Stimulated activated CD8-positive, alpha-beta memory T cell treated with anti-CD3 and anti-CD28 coated beads, Interleukin-4, amount 100 ng/mL, for 4 hours (primary cell): ENCODE measurements around the gene HES5.

Experiments
- DNase-seq, 2 donors: peaks; one replicate each; pipeline ENCODE4 v3.0.0-alpha.2; 2020; ENCODE audit warnings: low read depth in 2 of 2, low spot score in 1 of 2

HES5 gene

GRCh38 chr1:2516124-2516523, 13.9 kb downstream of the HES5 start:
- DNase-seq = no peak

DNA sequence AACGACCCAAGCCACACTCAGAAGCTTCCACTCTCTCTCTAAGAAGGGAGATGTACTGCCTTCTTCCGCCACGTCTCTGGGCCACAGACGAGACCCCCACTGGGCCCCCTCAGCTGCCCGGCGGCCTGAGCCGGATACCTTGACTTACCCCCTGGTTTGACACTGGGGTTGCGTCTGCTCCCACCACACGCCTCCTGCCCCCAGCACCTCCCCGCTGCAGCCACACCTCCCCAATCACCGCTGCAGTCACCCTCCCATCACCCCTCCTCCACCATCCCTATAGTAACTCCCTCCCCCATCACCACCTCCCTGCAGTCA, 14.3 kb downstream of the HES5 start:
- no peak for DNase-seq

DNA sequence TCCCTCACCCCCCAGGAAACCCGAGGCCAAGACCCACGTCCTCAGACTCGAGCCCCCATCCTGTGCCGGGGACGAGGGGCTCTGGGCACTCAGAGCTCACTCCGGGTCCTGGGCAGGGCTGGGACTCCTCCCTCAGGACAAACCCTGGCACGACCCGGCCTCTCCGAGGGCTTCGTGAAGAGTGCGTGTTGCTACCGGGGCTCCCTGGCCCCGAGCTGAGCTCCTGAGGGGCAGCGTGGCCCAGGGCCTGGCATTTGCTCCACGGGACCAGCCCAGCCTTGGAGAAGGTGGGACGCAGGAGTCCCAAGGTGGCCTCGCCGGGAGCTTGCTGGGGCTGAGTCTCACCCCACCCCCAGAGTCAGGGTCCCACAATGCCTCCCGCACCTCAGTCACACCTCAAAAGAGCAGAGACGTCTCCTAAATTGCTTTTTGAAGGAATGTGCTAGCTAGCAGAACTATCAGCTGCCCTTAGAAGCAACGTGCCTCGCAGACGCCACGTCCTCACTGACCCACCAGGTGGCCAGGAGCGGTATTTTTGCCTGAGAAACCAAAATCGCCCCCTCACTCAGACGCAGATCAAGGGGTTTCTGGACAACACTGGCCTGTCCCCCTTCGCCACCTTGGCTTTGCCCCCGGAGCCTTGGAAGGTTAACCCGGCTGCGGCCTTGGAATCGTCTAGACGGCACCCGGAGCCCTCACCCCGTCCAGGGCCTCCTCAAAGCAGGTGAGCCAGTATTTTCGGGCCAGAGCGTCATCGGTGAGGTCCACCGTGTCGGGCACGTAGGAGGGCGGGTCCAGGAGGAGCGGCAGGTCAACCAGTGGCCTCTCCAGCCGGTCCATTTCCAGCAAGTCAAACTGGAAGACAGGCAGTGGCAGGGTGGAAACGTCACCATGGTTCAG, 14.9 kb downstream of the HES5 start:
- no peak for DNase-seq

- DNase-seq = no peak
Observed at GRCh38 chr1:2513939-2514652, 16.0 kb downstream of the HES5 start.

DNA sequence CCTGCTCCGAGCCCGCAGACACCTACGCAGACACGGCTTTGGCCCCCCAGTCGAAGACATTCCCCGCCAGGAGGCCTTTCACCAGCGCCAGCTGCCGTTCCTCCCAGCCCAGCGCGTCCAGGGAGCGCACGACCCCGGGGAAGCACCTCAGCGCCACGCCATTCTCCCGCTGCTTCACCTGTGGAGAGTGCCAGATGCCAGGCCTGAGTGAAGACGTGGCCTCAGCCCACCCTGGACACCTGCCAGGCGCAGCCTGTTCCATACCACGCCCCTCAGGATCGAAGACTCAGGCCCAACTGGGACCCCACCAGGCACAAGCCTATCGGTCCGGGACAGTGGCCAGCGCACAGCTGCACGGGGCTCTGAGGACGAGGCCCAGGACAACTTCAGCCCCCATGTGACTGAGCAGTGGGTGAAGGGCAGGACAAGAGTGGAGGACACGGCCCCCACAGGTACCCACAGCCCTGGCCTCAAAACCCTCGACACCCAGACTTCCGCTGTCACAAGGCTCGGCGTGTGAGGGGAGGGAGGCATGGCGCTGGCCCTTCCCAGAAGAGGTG, 17.1 kb downstream of the HES5 start:
- no peak for DNase-seq

GRCh38 chr1:2510366-2511155, 19.5 kb downstream of the HES5 start:
- no peak for DNase-seq

DNA sequence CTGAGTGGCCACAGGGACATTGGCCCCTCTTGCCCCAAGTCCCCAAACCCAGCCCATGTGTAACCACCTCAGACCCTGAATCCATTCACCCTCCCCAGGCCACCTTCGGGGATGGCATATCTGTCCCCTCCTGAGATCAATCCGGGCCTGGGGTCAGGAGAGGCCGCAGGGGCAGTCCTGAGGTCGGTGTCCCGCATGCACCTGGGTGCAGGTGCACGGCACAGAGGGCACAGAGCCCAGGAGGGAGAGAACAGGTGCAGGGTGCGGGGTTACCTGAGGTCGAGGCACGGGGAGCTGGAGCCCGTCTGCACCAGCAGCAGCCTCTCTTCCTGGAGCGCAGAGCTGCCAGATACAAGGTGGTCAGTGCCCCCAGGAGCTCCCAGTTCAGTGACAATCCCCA, 20.5 kb downstream of the HES5 start:
- no peak for DNase-seq

DNA sequence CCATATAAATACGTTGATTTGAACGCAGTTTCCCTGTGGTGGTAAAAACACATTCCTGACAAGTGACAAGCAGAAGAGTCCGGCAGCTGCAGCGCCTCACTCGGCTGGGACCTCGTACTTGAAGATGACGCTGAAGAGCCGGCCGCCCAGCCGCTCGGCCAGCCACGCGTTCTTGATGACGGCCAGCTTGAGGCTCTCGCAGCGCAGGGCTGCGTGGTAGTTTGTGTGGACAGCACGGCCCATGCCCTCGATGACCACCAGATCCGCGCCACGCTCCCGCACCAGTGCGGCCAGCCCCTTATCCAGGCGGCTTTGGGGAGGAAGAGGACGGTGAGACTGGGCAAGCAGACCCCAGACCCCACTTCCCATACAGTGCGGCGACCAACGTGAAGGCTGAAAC, 21.3 kb downstream of the HES5 start:
- DNase-seq = no peak

- no peak for DNase-seq
Observed at GRCh38 chr1:2508180-2508579, 21.9 kb downstream of the HES5 start.

- no peak for DNase-seq
Observed at GRCh38 chr1:2507744-2508155, 22.3 kb downstream of the HES5 start.

DNA sequence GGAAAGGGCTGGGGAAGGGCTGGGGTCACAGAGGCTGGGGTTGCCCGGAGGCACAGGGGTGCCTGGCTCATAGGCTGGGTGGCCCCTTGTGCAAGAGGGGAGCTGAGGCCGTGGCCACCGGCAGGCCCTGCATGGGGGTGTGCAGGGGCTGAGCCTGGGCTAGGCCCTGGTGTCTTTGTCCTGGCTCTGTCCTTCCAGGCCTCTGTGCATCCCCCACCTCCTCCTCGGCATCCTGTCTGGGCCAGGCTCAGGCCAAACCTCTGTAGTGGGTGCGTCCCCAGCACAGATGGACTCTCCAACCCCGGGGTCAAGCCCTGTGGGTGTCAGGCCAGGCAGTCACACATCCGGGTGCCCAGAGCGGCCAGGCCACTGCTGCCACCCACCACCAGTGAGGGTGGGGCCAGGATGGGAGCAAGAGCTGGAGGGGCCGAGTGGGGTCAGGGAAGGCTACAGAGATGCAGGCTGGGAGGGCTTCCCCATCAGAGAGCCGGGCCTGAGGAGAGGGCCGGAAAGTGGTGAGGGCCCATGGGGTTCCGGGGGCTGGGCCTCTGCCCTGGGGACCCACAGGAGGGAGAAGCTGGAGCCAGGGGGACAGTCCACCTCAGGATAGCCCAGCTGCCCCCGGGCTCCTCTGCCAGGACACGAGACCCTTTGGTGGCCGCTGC, 23.0 kb downstream of the HES5 start:
- DNase-seq = no peak

DNA sequence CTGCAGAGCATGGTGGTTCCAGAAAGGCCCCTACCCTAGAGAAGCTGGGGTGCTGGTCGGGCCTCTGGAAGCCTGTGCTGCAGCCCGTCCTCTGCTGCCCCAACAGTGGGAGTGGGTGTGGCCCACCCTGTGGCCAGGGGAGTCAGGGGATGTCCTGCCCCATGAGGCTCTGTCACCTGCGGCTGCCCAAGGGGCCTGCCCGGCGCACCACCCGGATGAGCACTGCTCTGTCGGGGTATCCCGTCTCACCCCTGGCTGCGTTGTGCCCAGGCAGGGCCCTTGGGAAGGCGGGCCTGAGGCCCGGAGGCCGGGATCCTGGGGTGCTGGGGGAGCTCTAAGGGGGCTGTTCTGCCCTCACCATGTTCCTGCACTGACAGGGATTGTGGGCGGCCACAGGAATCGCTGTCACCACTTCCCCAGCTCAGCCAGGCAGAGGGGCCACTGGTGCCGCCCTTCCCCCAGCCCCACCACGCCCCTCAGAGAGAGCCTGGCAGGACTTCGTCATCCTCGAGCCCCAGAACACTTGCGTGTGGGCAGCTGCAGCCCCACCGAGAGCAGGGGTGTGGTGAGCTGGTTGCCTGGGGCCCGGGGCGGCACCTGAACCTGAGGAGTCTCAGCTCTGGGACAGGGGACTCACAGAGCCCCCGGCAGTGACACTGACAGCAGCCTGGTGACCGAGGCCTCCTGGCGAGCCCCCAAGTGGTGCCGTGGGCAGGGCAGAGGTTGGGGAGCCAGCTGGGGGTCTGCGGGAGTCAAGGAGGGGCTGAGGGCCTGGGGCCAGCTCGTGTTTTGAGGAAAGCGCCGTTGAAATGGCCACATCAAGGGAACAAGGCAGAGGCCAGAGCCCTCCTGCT, 23.8 kb downstream of the HES5 start:
- DNase-seq = no peak

DNA sequence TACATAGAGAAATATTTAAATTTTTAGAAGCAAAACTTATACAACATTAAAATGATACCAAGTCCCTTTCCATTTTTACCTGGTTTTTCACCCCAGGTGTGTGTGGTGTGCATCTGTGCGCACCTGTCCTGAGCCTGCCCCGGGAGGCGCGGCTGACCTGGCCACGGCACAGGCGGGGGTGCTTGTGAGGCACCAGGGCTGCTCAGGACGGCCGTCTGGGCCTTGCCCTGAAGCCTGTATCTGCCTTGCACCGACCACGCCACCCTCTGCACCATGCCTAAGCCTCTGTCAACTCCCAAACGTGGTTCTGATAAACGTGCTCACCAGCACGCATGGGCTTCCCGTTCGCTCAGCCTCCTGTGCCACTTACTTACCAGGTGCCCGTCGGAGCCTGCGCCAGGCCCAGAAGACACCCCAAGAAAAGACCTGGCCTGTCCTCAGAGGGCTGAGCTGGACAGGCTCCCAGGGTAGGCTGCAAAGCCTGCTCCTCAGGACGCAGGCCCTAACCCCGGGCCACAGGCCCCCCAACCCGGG, 24.5 kb downstream of the HES5 start:
- DNase-seq = no peak

DNA sequence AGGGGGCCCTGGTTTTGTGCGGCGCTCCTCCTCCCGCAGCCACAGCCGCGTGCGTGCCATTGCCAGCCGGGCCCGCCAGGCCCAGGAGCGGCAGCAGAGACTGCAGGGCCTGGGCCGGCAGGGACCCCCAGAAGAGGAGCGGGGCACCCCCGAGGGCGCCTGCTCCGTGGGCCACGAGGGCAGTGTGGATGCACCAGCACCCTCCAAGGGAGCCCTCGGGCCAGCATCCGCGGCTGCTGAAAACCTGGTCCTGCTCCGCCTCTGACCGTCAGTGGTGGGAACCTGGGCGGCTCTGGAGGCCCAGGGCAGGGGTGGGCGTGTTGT, 25.2 kb downstream of the HES5 start:
- DNase-seq = no peak

DNA sequence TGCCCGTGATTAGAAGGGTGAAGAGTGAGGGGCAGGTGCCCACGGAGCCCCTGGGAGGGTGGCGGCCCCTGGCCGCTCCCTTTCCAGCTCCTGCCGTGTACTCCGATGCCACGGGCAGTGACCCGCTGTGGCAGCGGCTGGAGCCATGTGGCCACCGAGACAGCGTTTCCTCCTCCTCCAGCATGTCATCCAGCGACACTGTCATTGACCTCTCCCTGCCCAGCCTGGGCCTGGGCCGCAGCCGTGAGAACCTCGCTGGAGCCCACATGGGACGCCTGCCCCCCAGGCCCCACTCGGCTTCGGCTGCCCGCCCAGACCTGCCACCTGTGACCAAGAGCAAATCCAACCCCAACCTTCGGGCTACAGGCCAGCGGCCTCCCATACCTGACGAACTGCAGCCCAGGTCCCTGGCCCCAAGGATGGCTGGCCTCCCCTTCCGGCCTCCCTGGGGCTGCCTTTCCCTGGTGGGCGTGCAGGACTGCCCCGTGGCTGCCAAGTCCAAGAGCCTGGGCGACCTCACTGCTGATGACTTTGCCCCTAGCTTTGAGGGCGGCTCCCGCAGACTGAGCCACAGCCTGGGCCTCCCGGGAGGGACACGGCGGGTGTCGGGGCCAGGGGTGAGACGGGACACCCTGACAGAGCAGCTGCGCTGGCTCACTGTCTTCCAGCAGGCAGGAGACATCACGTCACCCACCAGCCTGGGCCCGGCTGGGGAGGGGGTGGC, 25.7 kb downstream of the HES5 start:
- no peak for DNase-seq

DNA sequence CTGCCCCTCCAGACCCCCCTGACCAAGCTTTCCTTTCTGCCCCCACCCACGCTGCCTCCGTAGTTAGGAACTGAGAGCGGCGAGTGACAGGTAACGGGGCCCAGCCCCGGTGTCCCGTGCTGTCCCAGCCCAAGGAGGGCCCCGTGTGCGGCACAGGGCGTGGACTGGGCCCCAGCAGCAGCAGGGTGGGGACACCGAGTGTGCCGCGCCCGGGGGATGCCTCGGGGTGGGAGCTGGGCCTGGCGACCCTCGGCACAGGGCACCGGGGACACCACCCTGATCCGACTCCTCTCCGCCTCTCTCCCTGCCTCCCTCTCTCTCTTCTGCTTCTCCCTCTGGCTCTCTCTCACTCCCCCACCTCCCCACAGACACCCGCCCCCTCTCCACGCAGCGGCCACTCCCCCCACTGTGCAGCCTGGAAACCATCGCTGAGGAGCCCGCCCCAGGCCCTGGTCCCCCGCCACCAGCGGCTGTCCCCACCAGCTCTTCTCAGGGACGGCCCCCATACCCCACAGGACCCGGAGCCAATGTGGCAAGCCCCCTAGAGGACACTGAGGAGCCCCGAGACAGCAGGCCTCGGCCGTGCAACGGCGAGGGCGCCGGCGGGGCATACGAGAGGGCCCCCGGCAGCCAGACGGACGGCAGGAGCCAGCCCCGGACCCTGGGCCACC, 26.4 kb downstream of the HES5 start:
- DNase-seq = no peak

DNA sequence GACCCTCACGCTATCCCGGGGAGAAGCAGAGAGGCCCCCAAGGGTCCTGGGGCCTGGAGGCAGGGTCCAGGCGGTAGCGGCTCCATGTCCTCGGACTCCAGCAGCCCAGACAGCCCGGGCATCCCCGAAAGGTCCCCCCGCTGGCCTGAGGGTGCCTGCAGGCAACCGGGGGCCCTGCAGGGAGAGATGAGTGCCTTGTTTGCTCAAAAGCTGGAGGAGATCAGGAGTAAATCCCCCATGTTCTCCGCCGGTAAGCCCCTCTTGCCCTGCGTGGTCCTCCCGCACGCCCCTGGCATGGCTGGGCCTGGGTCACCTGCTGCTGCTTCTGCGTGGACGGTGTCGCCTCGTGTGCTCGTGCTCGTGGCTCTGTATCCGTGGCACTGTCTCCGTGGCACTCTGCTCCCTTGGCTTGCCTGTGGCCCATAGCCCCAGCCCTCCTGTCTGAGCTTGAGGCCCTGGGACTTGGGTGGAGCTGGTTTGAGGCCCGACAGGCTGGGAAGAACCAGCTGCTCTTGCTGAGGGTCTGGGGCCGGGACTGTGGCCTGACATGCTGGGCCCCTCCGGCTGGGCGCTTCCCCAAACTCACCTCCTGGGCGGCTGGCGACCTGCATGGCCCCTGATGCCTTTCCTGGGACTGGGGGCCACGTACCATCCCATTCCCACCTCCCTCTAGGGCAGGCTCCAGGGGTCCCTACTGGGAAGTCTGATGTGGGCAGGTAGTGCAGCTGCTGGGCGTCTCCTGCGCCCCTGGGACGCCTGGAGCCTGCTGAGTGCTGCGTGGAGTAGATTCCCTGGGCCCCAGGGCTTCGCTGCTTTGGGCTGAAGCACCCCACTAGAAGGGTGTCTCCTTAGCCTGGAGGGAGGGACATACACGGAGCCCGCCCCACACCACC, 27.2 kb downstream of the HES5 start:
- no peak for DNase-seq

DNA sequence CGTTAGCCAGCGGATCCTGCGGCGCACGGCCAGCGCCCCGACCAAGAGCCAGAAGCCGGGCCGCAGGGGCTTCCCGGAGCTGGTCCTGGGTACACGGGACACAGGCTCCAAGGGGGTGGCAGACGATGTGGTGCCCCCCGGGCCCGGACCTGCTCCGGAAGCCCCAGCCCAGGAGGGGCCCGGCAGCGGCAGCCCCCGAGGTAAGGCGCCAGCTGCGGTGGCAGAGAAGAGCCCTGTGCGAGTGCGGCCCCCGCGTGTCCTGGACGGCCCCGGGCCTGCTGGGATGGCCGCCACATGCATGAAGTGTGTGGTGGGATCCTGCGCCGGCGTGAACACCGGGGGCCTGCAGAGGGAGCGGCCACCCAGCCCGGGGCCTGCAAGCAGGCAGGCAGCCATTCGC, 27.9 kb downstream of the HES5 start:
- no peak for DNase-seq
